ENCODE data around the gene DTNBP1. TPM values are rescaled to one million over a fixed set of nuclear protein-coding genes. Genes with fewer than 3 reads are reported as not detected.

Gene DTNBP1
- total RNA-seq, 1 experiment from 2014 or later, result 6.4 TPM

GRCh38 chr6:15588971-15589634 is 73.7 kb downstream of the DTNBP1 start:
- peak; percentile 51 for DNase-seq (ENCODE audit: low read depth)

- peak; percentile 8 for DNase-seq (ENCODE audit: low read depth)
These were observed 76.3 kb downstream of the DTNBP1 start for GRCh38 chr6:15586503-15586902.

GRCh38 chr6:15585760-15586214 is 77.0 kb downstream of the DTNBP1 start:
- DNase-seq (ENCODE audit: low read depth), result no peak

GRCh38 chr6:15582499-15582898 is 80.3 kb downstream of the DTNBP1 start:
- no peak for DNase-seq (ENCODE audit: low read depth)

GRCh38 chr6:15581751-15582150 is 81.1 kb downstream of the DTNBP1 start:
- no peak for DNase-seq (ENCODE audit: low read depth)

- DNase-seq (ENCODE audit: low read depth), result no peak
These were observed 82.5 kb downstream of the DTNBP1 start for GRCh38 chr6:15580326-15580725.

GRCh38 chr6:15578716-15579391 is 84.0 kb downstream of the DTNBP1 start:
- no peak for DNase-seq (ENCODE audit: low read depth)

- no peak for DNase-seq (ENCODE audit: low read depth)
These were observed 85.2 kb downstream of the DTNBP1 start for GRCh38 chr6:15577550-15578171.

- DNase-seq (ENCODE audit: low read depth), result no peak
These were observed 85.7 kb downstream of the DTNBP1 start for GRCh38 chr6:15577106-15577505.

- DNase-seq (ENCODE audit: low read depth), result no peak
These were observed 87.3 kb downstream of the DTNBP1 start for GRCh38 chr6:15575357-15576033.

GRCh38 chr6:15574486-15574885 is 88.3 kb downstream of the DTNBP1 start:
- no peak for DNase-seq (ENCODE audit: low read depth)

GRCh38 chr6:15574023-15574422 is 88.8 kb downstream of the DTNBP1 start:
- no peak for DNase-seq (ENCODE audit: low read depth)

GRCh38 chr6:15573384-15573783 is 89.4 kb downstream of the DTNBP1 start:
- DNase-seq (ENCODE audit: low read depth), result no peak

GRCh38 chr6:15572296-15573016 is 90.4 kb downstream of the DTNBP1 start:
- DNase-seq (ENCODE audit: low read depth), result no peak

GRCh38 chr6:15570171-15570570 is 92.7 kb downstream of the DTNBP1 start:
- DNase-seq (ENCODE audit: low read depth), result no peak

GRCh38 chr6:15569035-15569995 is 93.5 kb downstream of the DTNBP1 start:
- no peak for DNase-seq (ENCODE audit: low read depth)

GRCh38 chr6:15562977-15563376 is 99.9 kb downstream of the DTNBP1 start:
- no peak for DNase-seq (ENCODE audit: low read depth)

- DNase-seq (ENCODE audit: low read depth), result no peak
These were observed 101.2 kb downstream of the DTNBP1 start for GRCh38 chr6:15561447-15562199.

- no peak for DNase-seq (ENCODE audit: low read depth)
These were observed 102.1 kb downstream of the DTNBP1 start for GRCh38 chr6:15560713-15561112.

GRCh38 chr6:15557174-15557573 is 105.7 kb downstream of the DTNBP1 start:
- DNase-seq (ENCODE audit: low read depth), result no peak

Data from RPMI7951 (cell line).